B cell (primary cell): ENCODE measurements around the gene SPRYD3.

ENCODE experiments used
- CTCF ChIP-seq: fragments of 200-600 bp; IDR thresholded peaks from one replicate; pipeline ENCODE4 v1.8.0; 2022; ENCODE audit warnings: antibody characterized with exemption, mild to moderate bottlenecking
- EZH2 ChIP-seq: IDR thresholded peaks from 2 replicates; pipeline ENCODE4 v1.6.1; 2012; ENCODE audit warnings: borderline replicate concordance, low read depth, mild to moderate bottlenecking, moderate library complexity, low read length; ENCODE audit not compliant: insufficient read depth, poor library complexity, severe bottlenecking

DNA sequence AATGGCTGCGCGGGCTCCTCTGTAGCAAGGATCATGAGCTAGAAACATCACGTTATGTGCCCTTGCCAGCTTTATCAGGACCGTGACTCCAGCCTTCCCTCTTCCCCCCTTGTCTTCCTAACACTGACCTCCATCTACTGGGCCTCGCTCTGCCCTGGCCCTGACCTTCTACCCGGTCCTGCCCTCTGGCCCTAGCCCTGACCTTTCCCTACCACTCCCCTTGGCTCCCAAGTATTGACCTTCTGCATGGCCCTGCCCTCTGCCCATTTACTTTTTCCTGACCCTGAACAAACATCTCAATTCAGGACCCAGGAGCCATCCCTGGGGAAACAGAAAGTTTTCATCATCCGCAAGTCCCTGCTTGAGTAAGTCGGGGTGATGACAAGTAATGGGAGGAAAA, 26.1 kb upstream of the SPRYD3 start:
- TF ChIP-seq CTCF, result no peak
- no peak for TF ChIP-seq EZH2
